PC-3 (cell line): ENCODE measurements around the gene SCAMP4.

Experiments
- CTCF ChIP-seq: fragments of 300-600 bp; sonication (generic); conservative IDR thresholded peaks from 2 replicates; pipeline ENCODE4 v1.5.1; 2017; ENCODE audit warnings: antibody characterized with exemption, low read depth, mild to moderate bottlenecking, low read length
- EZH2 ChIP-seq: fragments of 300-600 bp; sonication (generic); IDR thresholded peaks from one replicate; pipeline ENCODE4 v1.6.1; 2017; ENCODE audit warnings: antibody characterized with exemption, mild to moderate bottlenecking, low read length; ENCODE audit not compliant: unreplicated experiment

GRCh38 chr19:1855828-1856255 is 49.4 kb upstream of the SCAMP4 start:
- TF ChIP-seq CTCF: no peak
- no peak for TF ChIP-seq EZH2
